KMS-11 (cell line): ENCODE measurements around the gene ZNF385D.

Experiments
- H2AFZ ChIP-seq: fragments of 200-600 bp; sonication (generic); 2 replicates; pipeline ENCODE4 v1.6.1; 2016; ENCODE audit warnings: antibody characterized with exemption, mixed run types, low read depth
- H3K27ac ChIP-seq: fragments of 200-600 bp; sonication (generic); 2 replicates; pipeline ENCODE4 v1.6.1; 2016; ENCODE audit warnings: mild to moderate bottlenecking, mixed run types
- H3K27me3 ChIP-seq: fragments of 200-600 bp; sonication (generic); 2 replicates; pipeline ENCODE4 v1.6.1; 2017; ENCODE audit warnings: mild to moderate bottlenecking, low read depth, mixed run types, moderate library complexity; ENCODE audit not compliant: insufficient read depth
- H3K36me3 ChIP-seq: fragments of 200-600 bp; sonication (generic); 2 replicates; pipeline ENCODE4 v1.6.1; 2017; ENCODE audit warnings: mild to moderate bottlenecking, mixed run types; ENCODE audit not compliant: insufficient read depth
- H3K4me1 ChIP-seq: fragments of 200-600 bp; sonication (generic); 2 replicates; pipeline ENCODE4 v1.6.1; 2016; ENCODE audit warnings: mild to moderate bottlenecking, low read depth, mixed run types; ENCODE audit not compliant: poor library complexity, severe bottlenecking
- H3K4me2 ChIP-seq: fragments of 200-600 bp; sonication (generic); 2 replicates; pipeline ENCODE4 v1.7.0; 2016; ENCODE audit warnings: mild to moderate bottlenecking, mixed run types
- H3K4me3 ChIP-seq: fragments of 200-600 bp; sonication (generic); IDR thresholded peaks from 2 replicates; pipeline ENCODE4 v1.6.1; 2017; ENCODE audit warnings: low read depth, low read length, mixed read lengths; ENCODE audit not compliant: insufficient read depth
- H3K79me2 ChIP-seq: fragments of 200-600 bp; sonication (generic); 2 replicates; pipeline ENCODE4 v1.6.1; 2016; ENCODE audit warnings: low read depth, mixed run types; ENCODE audit not compliant: insufficient read depth
- H3K9ac ChIP-seq: fragments of 200-600 bp; sonication (generic); 2 replicates; pipeline ENCODE4 v1.6.1; 2016; ENCODE audit warnings: mild to moderate bottlenecking, mixed run types
- H4K20me1 ChIP-seq: fragments of 200-600 bp; sonication (generic); 2 replicates; pipeline ENCODE4 v1.6.1; 2016; ENCODE audit warnings: mild to moderate bottlenecking, mixed run types; ENCODE audit not compliant: insufficient read depth
- CTCF ChIP-seq: fragments of 200-600 bp; sonication (generic); conservative IDR thresholded peaks from 2 replicates; pipeline ENCODE4 v1.6.1; 2017; ENCODE audit warnings: low read depth, mild to moderate bottlenecking, antibody characterized with exemption, low read length, moderate library complexity, mixed read lengths

ZNF385D gene

GRCh38 chr3:21654241-21654640, 96.8 kb downstream of the ZNF385D start:
- Histone ChIP-seq H3K4me2 (no peak overlapping the region), H4K20me1 (no peaks in the 10 kb centered on the region), H3K4me3 (no peak overlapping the region), H2AFZ (no peak overlapping the region), H3K79me2 (no peaks in the 10 kb centered on the region), H3K4me1 (no peaks in the 10 kb centered on the region), H3K9ac (no peak overlapping the region), H3K27me3 (no peaks in the 10 kb centered on the region), H3K36me3 (no peaks in the 10 kb centered on the region), H3K27ac (no peak overlapping the region)
- TF ChIP-seq CTCF: no peak

DNA sequence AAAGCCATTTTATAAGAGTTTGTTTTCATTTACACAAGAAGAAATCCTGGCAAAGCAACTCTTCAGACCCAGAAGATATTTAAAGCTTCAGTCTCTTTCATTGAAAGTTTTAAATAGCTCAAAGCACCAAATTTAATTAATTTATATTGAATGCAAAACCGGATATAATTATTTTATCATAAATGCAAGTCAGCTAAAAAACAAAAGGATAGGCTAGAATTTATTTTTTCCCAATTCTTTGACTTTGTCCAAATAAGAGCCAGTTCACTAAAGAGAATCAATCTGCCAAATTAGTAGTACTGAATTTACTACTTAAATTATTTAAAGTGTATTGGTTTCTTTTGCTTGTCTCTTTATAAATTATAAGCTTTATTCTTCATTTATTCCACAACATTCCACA, 101.5 kb downstream of the ZNF385D start:
- no peaks in the 10 kb centered on the region for H3K27me3 ChIP-seq
- TF ChIP-seq CTCF: no peak
- no peak overlapping the region for H3K4me3 ChIP-seq
- no peaks in the 10 kb centered on the region for H4K20me1 ChIP-seq
- H3K36me3 ChIP-seq: no peaks in the 10 kb centered on the region
- no peak overlapping the region for H3K27ac ChIP-seq
- no peak overlapping the region for H3K9ac ChIP-seq
- no peaks in the 10 kb centered on the region for H3K4me1 ChIP-seq
- H3K4me2 ChIP-seq: no peak overlapping the region
- no peaks in the 10 kb centered on the region for H3K79me2 ChIP-seq
- H2AFZ ChIP-seq: no peak overlapping the region

- no peaks in the 10 kb centered on the region for H3K36me3 ChIP-seq
- H3K79me2 ChIP-seq: no peaks in the 10 kb centered on the region
- no peaks in the 10 kb centered on the region for H3K27me3 ChIP-seq
- TF ChIP-seq CTCF: no peak
- no peaks in the 10 kb centered on the region for H3K4me1 ChIP-seq
- H3K4me3 ChIP-seq: no peak overlapping the region
- H3K9ac ChIP-seq: no peak overlapping the region
- H2AFZ ChIP-seq: no peak overlapping the region
- no peak overlapping the region for H3K27ac ChIP-seq
- no peaks in the 10 kb centered on the region for H4K20me1 ChIP-seq
- H3K4me2 ChIP-seq: no peak overlapping the region
These were observed 103.0 kb downstream of the ZNF385D start for GRCh38 chr3:21647961-21648360.

- Histone ChIP-seq H4K20me1 (no peaks in the 10 kb centered on the region), H3K36me3 (no peaks in the 10 kb centered on the region), H3K27me3 (no peaks in the 10 kb centered on the region), H3K27ac (no peak overlapping the region), H2AFZ (no peak overlapping the region), H3K4me3 (no peak overlapping the region), H3K9ac (no peak overlapping the region), H3K4me2 (no peak overlapping the region), H3K4me1 (no peaks in the 10 kb centered on the region), H3K79me2 (no peaks in the 10 kb centered on the region)
- no peak for TF ChIP-seq CTCF
These were observed 105.7 kb downstream of the ZNF385D start for GRCh38 chr3:21645121-21645897.
